Neural progenitor cell (in vitro differentiated cells): ENCODE results near the gene STKLD1.

Experiments
- EZH2 ChIP-seq: fragments of 200-600 bp; sonication (generic); IDR thresholded peaks from 2 replicates; pipeline ENCODE4 v1.6.1; 2017; ENCODE audit warnings: antibody characterized with exemption, mild to moderate bottlenecking, moderate library complexity
- EZH2phosphoT487 ChIP-seq: fragments of 200-600 bp; sonication (generic); IDR thresholded peaks from 2 replicates; pipeline ENCODE4 v1.6.1; 2017; ENCODE audit warnings: antibody characterized with exemption
- TF ChIP-seq, protein P1 (sequence below): fragments of 200-600 bp; sonication (generic); IDR thresholded peaks from 2 replicates; pipeline ENCODE4 v1.5.1; 2017; ENCODE audit warnings: antibody characterized with exemption, mild to moderate bottlenecking

- TF ChIP-seq, protein P1, sequence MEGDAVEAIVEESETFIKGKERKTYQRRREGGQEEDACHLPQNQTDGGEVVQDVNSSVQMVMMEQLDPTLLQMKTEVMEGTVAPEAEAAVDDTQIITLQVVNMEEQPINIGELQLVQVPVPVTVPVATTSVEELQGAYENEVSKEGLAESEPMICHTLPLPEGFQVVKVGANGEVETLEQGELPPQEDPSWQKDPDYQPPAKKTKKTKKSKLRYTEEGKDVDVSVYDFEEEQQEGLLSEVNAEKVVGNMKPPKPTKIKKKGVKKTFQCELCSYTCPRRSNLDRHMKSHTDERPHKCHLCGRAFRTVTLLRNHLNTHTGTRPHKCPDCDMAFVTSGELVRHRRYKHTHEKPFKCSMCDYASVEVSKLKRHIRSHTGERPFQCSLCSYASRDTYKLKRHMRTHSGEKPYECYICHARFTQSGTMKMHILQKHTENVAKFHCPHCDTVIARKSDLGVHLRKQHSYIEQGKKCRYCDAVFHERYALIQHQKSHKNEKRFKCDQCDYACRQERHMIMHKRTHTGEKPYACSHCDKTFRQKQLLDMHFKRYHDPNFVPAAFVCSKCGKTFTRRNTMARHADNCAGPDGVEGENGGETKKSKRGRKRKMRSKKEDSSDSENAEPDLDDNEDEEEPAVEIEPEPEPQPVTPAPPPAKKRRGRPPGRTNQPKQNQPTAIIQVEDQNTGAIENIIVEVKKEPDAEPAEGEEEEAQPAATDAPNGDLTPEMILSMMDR, result no peak
- TF ChIP-seq EZH2 (no peak), EZH2phosphoT487 (no peak)
Measured at GRCh38 chr9:133402689-133403088, 26.5 kb downstream of the STKLD1 start.
